GM12874 (cell line): ENCODE measurements around the gene PPP1R9B.

Experiments used
- CTCF ChIP-seq: IDR thresholded peaks from 2 replicates; pipeline ENCODE4 v1.5.1; 2011; ENCODE audit warnings: low read depth, mild to moderate bottlenecking, control low read depth, low read length, moderate library complexity; ENCODE audit not compliant: insufficient read depth

Gene PPP1R9B

GRCh38 chr17:50174444-50174843 is 24.0 kb upstream of the PPP1R9B start:
- TF ChIP-seq CTCF = no peak

- no peak for TF ChIP-seq CTCF
These were observed 23.0 kb upstream of the PPP1R9B start for GRCh38 chr17:50173335-50173941.

GRCh38 chr17:50172936-50173334 is 22.5 kb upstream of the PPP1R9B start:
- no peak for TF ChIP-seq CTCF

GRCh38 chr17:50172130-50172529 is 21.7 kb upstream of the PPP1R9B start:
- no peak for TF ChIP-seq CTCF

GRCh38 chr17:50171371-50172071 is 21.0 kb upstream of the PPP1R9B start:
- no peak for TF ChIP-seq CTCF

GRCh38 chr17:50170662-50171370 is 20.3 kb upstream of the PPP1R9B start:
- TF ChIP-seq CTCF = no peak

- TF ChIP-seq CTCF = no peak
These were observed 19.5 kb upstream of the PPP1R9B start for GRCh38 chr17:50169881-50170459.
